ENCODE measurements around the gene MYLIP.

Gene MYLIP

DNA sequence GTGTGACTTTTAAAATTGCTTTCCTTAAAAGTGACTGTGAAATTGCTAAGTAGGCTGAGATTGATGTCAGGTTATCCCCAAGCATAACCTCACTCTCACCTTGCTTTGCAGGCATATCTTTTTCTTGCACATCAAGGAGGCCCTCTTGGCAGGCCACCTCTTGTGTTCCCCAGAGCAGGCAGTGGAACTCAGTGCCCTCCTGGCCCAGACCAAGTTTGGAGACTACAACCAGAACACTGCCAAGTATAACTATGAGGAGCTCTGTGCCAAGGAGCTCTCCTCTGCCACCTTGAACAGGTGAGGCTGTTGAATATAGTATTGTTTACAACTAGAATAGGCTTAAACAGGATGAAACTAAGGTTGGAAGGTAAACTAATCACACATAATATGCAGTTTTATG lies 12.6 kb downstream of the MYLIP start:
- DNase-seq (ENCODE audit: low spot score), result no peak

DNA sequence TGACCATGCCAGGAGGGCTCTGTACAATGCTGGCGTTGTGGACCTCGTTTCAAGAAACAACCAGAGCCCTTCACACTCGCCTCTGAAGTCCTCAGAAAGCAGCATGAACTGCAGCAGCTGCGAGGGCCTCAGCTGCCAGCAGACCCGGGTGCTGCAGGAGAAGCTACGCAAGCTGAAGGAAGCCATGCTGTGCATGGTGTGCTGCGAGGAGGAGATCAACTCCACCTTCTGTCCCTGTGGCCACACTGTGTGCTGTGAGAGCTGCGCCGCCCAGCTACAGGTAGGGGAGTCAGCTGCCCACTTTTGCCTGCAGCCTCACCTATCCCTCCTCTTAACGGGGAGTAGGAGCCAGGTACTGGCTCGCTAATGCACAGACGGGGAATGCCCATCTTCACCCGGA lies 16.2 kb downstream of the MYLIP start:
- DNase-seq (ENCODE audit: low spot score), result no peak

DNA sequence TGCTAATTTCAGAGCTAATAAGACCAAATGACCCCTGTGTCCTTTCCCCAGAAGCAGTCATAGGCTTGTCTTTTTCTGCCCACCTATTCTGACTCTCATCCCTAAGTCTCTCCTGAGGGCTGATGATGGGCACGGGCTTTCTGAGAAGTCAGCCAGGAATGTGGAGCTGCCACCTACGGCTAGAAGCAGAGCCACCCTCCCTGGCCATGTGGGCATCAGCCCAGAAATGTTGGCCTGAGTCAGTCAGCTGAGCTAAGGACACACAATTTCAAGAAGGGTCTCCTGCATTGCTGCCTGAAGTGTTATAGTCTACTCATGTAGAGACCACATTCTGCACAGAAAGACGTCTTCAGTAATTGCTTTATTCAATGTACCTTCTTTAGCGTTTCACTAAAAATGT lies 17.1 kb downstream of the MYLIP start:
- DNase-seq (ENCODE audit: low spot score), result no peak

DNA sequence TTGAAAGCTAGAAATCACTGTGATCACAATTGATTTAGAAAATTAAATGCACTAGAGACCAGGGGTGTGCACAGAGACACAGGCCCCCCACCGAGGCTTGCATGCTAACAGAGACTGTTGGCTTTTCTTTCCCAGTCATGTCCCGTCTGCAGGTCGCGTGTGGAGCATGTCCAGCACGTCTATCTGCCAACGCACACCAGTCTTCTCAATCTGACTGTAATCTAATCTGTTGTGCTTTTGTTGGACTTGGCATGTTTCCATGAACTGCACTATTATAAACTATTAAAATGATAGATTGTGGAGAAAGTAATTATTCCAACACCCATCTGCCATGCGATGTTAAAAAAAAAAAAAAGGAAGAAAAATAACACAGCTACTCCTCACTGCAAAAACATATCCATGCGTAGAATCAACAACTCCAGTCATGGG lies 17.7 kb downstream of the MYLIP start:
- no peak for DNase-seq (ENCODE audit: low spot score)

DNA sequence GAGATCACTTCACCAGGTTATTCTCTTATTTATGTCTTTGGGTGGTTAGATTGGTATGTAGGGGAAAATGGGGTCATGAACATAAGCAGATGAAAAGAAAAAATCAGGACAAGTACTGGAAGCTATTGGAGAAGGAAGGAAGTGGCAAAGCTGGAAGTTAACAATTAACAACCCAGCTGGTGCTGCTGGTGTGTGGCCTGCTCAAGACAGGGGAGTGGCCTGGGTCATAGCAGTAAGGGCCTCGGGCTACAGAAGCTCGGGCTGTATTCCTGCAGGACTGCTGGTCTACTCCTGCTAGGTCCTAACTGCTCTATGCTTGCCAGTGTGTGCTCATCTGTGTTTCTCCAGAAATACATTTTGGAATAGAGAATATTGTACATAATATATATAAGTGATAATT lies 19.6 kb downstream of the MYLIP start:
- DNase-seq (ENCODE audit: low spot score), result no peak

DNA sequence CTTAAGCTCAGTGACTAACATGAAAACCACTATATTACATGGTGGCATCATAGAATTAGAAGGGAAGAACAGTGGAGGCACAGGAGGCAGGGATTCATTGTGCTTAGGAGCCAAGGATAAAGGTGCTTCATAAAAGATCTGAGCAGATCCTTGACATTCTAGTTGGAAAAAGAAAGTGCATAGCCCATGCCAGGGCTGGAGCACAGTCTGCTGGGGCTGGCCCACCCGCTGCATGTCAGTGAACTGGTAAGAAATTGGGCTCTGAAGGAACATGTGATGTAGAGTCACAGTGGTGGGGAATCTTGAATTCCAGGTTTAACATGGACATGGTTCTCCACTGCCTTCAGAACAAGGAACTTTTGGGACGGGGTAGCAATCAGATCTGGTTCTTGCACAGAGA lies 20.4 kb downstream of the MYLIP start:
- no peak for DNase-seq (ENCODE audit: low spot score)

DNA sequence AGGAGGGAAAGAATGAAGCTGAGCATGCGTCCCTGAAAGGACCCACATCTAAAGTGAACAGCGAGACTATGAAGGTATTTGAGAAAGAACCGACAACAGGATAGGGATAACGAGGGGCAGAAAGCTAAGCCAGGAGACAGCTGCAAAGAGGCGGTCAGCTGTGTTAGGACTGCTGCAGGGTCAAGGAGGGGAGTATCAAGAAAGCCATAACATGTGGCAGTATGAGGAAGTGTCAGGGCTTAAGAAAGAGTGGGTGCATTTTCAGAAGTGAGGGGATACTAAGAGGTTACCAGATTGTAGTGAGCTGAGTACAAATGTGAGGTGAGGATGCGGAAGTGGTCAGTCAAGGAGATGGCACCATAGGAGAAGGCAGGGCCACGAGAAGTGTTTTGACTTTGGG lies 21.2 kb downstream of the MYLIP start:
- DNase-seq (ENCODE audit: low spot score), result no peak

DNA sequence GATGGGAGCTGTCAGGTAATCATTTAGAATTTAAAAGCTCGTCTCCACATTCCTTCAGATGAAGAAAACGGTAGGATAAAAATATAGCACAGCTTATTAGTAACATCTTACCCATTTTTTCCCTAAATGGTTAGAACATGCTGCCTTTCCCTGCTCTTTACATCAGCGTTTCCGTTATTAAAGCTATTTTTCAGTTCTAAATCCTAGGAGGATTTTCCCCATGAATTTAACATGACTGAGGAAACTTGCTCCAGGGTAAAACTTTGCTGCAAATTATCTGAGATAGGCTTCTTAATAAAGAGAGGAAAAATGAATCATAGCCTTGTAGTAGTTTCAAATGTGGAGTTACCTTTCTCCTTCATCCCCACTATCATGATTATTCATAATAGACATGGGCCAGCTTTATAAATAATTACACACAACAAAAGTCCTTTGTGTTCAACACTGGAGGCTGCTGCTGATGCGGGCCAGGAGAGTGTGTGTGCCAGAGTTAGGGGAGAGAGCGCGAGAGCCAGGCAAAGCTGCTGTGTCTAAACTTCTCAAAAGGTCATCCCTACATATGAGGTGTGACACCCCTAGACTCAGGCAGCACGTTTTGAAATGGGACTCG lies 24.4 kb downstream of the MYLIP start:
- DNase-seq (ENCODE audit: low spot score), result no peak

DNA sequence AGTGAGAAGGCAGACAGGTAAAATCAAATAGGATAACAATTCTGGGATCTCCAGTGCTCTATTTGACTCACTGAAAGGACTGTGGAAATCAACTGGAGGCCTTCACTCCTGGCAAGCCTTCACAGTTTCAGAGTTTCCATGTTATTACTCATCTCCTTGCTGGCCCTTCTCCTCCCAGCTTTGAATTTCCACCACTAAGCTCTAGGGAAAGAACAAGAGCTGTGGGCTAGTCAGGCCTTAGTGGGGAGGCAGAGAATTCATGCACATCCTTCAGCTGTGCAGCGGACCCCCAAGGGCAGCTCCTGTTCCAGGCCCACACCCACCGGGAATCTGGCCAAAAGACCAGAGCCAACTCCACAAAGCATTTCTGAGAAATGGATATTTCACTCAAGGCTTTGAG lies 26.0 kb downstream of the MYLIP start:
- DNase-seq (ENCODE audit: low spot score), result peak; percentile 89

DNA sequence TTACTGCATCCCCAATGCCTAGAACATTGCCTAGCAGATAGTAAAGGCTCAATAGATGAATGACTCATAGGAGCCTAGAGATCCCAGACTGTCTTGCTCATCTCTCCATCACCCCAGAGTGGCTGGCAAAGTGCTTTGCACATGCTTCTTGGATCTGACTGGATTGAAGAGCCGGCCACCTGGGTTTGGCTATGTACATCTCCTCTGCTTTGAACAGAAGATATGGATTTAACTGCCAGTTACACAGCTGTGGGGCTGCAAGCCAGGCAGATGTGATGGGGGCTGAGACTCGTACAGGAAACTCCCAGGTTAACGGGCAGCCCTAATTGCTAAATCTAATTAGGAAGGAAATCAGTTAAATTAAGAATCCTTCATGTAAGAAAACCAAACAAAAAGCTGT lies 28.6 kb downstream of the MYLIP start:
- DNase-seq (ENCODE audit: low spot score), result no peak

DNA sequence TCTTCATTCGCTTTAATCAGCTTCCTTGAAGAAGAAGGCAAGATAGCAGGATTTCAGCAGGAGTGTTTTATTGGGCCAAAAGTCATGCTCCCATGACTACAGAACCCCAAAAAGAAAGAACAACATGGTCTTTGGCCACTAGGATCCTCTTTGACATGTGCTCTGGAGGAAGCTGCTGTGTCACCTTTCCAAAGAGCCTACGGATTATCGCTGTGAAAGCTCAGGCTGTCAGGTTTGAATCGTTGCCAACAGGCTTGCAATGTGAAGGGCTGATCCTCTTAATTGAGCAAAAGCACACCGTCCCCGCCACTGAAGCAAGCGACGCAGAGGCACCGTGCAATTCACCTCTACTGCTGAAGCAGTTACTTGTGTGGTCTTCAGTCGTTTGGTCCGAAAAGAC lies 29.0 kb downstream of the MYLIP start:
- DNase-seq (ENCODE audit: low spot score), result no peak

DNA sequence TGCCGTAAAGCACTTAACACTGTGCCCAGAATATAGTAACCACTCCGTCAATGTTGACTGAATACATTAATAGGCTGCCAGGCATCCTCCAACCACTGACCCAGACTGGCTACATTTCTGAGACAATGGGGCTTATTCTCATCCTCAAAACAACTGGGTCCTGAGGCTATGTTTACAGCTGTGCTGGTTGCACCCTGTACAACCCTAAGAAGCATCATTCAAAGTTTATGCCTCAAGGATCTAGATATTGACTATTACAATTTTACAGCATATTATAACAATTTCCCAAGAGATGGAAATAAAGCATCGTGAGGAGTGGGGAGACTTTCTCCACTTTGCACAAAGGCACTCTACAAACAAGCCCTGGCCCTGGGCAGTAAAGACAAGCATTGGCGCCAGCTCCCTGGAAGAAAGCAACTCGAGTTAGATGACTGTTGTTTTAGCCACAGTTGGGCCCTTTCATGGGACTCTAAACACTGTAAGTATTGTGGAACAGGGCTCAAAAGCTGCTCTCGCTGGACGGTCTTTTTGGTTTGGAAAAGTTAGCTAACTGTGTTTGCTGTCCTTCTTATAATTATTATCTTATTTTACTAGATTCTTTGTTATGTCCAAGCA lies 30.2 kb downstream of the MYLIP start:
- DNase-seq (ENCODE audit: low spot score), result no peak

DNA sequence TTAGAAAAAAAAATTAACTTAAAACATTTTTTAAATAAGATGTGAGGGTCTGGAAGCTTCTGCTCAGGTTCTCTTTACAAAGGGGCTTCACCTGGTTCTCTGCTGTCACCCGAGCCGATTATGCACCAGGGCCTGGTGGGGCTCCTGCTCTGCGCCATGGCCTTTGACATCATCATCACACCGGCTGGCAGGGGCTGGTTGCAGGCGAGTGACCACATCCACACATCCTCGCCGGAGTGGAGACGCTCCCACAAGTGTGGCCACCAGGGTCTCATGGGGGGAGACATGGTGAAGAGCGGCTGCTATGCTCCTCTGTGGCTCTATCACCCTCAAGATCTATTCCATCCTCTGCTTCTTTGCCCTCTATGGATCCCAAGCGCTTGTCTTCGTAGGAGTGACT lies 31.9 kb downstream of the MYLIP start:
- no peak for DNase-seq (ENCODE audit: low spot score)

DNA sequence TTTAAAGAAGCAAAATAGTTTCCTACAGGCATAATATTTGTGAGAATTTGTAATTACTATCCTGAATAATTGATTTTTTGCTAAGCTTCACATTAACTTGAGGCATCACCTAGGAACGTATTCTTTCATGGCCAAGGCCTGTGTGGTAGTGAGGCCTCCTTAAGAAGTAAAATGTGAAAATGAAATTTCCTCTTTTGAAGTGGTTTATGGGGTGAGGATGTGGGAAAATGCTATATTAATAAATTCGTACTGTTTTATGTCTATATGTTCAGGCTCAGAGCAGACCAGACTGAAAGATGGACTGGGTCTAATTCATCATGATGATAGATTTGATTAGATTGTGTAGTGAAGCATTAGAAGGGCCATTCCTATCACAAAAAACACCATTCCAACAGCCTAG lies 33.1 kb downstream of the MYLIP start:
- DNase-seq (ENCODE audit: low spot score), result no peak

DNA sequence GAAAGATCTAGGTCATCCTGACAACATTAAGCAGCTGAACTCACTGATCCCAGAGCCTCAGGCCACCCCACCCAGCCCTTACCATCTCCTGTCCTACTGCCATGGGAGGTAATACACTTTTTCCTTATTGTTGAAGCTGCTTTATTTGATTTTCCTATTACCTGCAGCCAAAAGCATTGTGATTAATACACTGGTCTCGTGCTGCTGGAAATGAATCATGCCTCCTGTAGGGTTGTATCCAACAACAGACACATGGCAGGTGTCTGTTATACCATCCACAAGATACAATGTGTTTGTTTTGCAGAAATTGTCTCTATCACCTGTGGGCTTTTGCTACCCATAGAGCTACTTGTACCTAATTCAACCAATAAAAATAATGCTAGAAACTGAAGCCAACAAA lies 34.2 kb downstream of the MYLIP start:
- no peak for DNase-seq (ENCODE audit: low spot score)

DNA sequence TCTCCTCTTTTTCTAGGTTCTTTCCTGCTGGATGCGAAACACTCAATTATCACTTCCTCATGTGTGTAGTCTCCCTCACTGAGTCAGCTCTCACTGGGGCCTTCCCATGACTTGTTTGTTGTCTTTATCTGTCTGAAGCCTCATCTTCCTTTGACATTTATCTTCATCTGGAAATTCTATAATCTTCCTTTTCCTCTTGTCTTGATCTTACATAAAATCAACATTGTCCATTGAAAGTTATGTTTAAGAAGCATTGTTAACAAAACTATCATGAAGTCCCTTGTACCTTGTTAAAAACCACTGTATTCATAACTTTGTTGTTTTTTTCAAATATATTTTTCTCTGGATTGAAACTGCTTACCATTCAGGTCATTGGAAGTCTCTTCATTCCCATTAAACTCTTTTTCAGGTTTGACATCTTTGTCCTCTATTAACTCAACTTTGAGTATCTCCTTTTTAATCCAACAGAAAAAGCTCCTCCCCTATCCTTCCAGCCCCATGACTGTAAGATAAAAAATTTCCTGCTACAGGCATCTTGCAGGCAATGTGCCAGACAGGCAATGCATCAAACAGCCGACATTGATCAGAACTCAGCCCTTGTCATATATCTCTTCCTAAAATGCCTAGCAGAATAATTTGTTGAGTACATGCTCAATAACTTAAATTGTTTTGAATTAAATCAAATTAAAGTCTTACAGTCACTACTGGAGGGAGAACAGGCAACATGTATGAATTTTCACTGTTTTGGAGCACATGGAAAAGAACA lies 34.8 kb downstream of the MYLIP start:
- no peak for DNase-seq (ENCODE audit: low spot score)

DNA sequence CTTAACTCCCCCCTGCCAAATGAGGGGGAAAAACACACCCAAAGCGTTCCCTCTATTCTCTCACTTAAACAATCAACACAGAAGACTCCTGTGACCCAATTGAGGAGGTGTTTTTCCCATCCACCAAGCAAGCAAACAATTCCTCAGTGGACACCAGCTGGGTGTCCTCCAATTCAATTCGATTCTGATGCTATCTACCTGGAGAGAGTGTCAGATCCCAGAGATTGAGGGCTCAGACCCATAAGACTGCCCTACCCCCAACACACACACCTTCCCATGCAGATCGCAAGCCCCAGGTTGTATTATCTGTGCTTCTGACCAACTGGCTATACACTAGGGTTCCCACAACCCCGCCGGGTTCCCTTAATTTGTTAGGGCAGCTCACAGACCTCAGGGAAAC lies 36.8 kb downstream of the MYLIP start:
- DNase-seq (ENCODE audit: low spot score), result no peak

DNA sequence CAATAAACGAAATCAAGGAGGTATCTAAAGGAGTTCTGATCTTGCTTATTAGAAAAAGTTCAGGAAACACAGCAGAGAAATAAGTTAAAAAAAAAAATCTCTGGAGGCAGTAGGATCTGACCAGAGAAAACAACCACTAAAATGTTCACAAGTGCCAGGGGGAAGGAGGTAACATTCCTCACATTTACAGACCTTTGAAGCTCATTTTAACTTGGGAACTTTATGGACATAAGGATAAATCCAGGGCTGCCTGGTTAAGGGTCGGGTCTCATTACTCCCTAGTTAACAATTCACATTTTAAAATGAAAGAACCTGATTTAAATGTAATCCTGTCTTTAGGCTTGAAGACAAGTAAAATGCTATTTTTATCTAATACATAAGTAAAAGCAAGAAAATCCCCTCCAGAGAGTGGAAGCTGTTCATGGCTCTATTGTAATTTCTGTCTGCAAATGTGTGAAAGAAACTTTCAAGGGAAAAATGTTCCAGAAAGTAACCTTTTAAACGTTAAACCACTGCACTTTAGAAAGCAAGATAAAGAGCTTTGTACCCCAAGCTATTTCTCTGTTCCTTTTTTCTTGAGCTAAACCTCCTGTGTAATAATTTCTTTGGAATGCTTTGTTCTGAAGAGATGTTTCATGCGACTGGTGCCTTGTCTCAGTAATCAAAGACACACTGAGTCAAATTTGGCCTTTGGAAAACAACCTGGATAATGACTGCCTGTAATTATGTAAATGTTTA lies 38.2 kb downstream of the MYLIP start:
- no peak for DNase-seq (ENCODE audit: low spot score)

DNA sequence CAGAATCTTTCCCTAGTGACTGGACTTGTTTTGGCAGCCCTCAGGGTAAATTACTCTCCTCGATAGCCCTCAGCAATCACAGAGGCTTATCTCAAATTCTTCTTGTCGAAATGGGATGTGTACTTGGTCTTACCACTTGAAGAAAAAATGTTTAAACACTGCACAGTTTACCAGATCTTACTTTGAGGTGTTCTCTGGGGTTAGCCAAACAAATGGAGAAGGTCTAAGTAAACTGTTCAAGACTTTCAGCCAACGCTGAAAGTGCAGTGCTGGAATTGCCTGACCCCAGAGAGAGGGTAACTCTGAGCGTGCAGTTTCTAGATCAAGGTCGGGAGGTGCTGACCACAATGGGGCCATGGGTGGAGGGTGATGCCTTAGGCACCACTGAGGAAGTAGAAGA lies 39.2 kb downstream of the MYLIP start:
- no peak for DNase-seq (ENCODE audit: low spot score)

DNA sequence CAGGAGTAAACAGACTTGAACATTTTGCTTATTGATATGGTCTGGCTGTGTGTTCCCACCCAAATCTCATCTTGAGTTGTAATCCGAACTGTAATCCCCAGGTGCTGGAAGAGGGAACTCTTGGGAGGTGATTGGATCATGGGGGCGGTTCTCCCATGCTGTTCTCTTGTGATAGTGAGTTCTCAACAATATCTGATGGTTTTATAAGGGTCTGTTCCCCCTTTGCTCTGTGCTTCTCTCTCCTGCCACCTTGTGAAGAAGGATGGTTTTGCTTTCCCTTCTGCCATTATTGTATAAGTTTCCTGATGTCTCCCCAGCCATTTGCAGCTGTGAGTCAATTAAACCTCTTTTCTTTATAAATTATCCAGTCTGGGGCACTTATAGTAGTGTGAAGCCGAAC lies 40.0 kb downstream of the MYLIP start:
- no peak for DNase-seq (ENCODE audit: low spot score)

DNA sequence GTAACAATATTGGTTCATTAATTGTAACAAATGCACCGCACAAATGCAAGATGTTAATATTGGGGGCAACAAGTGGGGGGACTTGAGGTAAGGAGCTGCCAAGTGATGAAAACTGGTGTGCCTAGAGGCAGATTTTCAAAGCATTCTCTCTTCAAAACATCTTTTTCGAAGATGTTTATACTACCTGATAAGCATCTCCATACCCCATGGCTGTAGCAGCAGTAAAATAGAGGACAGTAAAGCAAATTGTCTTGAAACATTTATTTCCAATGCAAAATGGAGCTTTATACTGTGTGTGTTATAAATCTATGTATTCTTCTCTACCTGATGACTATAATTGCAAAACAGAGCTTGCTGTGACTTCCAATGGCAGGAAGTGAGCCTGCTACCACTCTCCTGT lies 42.5 kb downstream of the MYLIP start:
- no peak for DNase-seq (ENCODE audit: low spot score)

DNA sequence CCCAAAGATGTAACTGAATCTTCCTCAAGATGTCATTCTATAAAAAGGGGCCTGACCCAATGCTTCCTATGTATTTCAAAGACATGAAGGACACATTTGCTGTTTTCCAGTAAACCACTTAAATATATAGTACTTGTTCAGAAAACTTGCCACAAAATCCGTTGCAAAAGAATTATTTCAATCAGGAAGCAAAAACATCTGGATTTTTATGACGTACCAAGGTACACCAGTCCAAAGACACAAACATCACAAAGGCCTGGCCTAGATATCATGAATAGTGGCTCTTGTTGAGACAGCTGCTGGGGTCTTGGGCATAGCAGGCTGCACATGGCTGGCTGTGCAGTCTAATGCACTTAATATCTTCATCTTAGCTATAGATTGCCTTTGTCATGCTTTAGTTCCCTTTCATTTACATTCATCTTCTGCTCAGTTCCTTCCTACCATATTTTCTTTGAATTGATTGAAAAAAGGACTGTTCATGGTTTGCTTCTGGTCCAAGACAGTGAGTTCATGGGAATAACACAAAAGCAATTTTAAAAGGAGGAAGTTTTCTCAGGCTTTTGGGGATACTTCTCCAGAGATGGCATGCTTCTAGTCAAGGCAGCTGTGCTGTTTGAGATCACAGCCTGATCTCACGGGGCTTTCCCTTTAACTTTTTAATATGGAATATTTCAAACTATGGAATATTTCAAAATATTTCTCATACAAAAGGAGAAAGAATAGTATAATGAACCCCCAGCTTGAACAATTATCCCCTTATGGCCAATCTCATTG lies 44.5 kb downstream of the MYLIP start:
- no peak for DNase-seq (ENCODE audit: low spot score)
